ENCODE data around the gene TVP23C. TPM values are rescaled to one million over a fixed set of nuclear protein-coding genes. Genes with fewer than 3 reads are reported as not detected.

Gene TVP23C
- polyA plus RNA-seq, 1 experiment: 21.1 TPM

DNA sequence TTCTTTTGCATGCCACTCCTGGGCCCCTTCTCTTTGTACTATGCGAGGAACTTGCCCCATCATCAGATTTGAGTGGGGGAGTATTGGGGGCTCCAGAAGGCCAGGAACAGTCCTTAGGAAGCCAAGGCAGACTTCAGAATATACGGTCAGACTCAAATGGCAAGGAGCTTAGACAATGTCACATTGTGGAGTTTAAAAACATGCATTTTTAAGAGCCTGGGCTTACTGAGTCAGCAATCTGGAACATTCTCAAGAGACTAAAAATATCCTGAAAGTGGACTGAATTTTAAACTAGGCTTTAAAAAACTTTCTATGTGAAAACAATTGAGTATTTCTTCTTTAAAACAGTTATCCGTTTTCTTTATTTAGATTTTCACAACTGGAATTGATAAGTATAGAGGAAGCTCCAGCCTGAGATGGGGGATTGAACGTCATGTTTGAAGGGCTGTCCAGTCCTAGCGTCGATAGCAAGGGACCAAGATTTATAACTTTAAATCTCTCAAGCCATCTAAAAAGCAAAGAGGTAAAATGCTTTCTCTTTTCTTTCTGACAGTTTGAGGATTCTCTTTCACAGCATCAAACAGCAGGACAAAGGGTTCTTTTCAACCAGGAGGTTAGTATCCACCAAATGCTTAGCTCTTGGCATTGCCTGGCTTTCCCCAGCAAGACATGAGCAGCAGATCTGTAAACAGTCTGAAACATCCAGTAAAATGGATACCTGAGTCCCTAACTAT is 50.1 kb downstream of the TVP23C start:
- H3K4me3 ChIP-seq (ENCODE audit: low read depth, low read length): no peak overlapping the region
- CTCF ChIA-PET: interaction anchor here (0.7 to 2.7 kb wide), 3 partner anchors 10 to 256 kb away, joined by 3 to 33 read pairs (median 7); no protein-coding TSS in a partner anchor
- TF ChIP-seq, protein P1, sequence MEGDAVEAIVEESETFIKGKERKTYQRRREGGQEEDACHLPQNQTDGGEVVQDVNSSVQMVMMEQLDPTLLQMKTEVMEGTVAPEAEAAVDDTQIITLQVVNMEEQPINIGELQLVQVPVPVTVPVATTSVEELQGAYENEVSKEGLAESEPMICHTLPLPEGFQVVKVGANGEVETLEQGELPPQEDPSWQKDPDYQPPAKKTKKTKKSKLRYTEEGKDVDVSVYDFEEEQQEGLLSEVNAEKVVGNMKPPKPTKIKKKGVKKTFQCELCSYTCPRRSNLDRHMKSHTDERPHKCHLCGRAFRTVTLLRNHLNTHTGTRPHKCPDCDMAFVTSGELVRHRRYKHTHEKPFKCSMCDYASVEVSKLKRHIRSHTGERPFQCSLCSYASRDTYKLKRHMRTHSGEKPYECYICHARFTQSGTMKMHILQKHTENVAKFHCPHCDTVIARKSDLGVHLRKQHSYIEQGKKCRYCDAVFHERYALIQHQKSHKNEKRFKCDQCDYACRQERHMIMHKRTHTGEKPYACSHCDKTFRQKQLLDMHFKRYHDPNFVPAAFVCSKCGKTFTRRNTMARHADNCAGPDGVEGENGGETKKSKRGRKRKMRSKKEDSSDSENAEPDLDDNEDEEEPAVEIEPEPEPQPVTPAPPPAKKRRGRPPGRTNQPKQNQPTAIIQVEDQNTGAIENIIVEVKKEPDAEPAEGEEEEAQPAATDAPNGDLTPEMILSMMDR (IDR thresholded peaks at IDR 0.05; ENCODE audit: low read depth, low read length): no peak
- H3K27ac ChIP-seq (ENCODE audit: low read depth, low read length): no peak overlapping the region
- no peak for DNase-seq (ENCODE audit: low read depth, low spot score)
- H3K27me3 ChIP-seq (ENCODE audit: control insufficient read depth, insufficient read depth, low read length): no peaks in the 10 kb centered on the region
- POLR2A ChIA-PET: no interaction called here
- peaks cover 19% of the 10 kb centered on the region for H3K9me3 ChIP-seq (ENCODE audit: control insufficient read depth, insufficient read depth, low read length)

DNA sequence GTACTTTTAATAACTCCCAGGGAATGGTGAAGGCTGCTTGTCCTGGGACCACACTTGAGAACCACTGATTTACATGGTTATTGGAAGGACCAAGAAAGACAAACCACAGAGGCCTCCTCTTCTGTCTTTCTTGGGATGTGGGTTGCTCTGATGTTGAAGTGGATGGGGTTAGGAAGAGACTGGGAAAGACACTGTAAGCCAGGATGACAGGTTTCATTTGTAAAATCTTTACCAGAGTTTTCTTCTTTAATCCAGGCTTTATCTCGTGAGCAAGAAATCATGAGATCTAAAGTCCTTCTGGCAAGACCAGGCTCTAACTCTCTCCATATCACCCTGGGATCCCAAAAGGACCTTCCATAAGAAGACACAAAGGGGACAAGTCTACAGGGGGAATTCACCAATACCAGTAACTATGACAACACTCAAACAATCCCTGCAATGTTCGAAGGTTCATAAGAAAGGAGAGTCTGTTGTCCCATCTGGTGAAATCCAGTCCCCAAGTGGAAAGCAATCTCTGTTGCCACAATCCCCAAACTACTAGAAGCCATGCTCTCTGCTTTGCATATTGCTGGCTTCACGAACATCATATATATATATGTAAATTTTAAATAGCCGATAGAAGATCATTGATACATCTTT is 51.1 kb downstream of the TVP23C start:
- H3K27ac ChIP-seq (ENCODE audit: low read depth, low read length): no peak overlapping the region
- no peak for DNase-seq (ENCODE audit: low read depth, low spot score)
- H3K4me3 ChIP-seq (ENCODE audit: low read depth, low read length): no peak overlapping the region
- TF ChIP-seq, protein P1 (IDR thresholded peaks at IDR 0.05; ENCODE audit: low read depth, low read length): no peak
- CTCF ChIA-PET: interaction anchor here (0.7 to 2.5 kb wide), 3 partner anchors 9 to 254 kb away, joined by 3 to 10 read pairs (median 7); no protein-coding TSS in a partner anchor
- peaks cover 13% of the 10 kb centered on the region for H3K9me3 ChIP-seq (ENCODE audit: control insufficient read depth, insufficient read depth, low read length)
- POLR2A ChIA-PET: no interaction called here
- no peaks in the 10 kb centered on the region for H3K27me3 ChIP-seq (ENCODE audit: control insufficient read depth, insufficient read depth, low read length)

DNA sequence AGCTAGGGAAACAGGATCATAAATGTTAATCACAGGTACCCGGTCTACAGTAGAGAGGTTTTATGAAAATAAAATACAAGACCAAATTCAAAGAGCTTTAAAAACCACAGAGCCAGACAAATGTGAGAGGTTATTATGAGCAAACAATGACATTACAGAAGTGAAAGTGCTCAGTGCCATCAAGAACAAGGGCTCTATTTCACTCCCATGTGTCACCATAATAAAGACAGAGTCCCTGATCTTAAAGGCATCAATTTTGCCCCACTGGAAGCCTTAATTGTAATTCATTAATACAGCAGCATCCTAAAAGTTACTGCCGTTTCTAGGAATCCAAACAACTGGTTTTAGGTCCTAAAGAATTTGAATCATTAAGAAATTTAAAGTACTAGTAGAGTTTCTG is 52.1 kb downstream of the TVP23C start:
- Histone ChIP-seq H3K27ac (ENCODE audit: low read depth, low read length) (no peak overlapping the region), H3K4me3 (ENCODE audit: low read depth, low read length) (no peak overlapping the region), H3K9me3 (ENCODE audit: control insufficient read depth, insufficient read depth, low read length) (peaks cover 3% of the 10 kb centered on the region), H3K27me3 (ENCODE audit: control insufficient read depth, insufficient read depth, low read length) (no peaks in the 10 kb centered on the region)
- ChIA-PET CTCF (interaction anchor here (1.3 to 2.5 kb wide), 2 partner anchors 8 to 253 kb away, joined by 7 to 10 read pairs; no protein-coding TSS in a partner anchor), POLR2A (no interaction called here)
- TF ChIP-seq, protein P1 (IDR thresholded peaks at IDR 0.05; ENCODE audit: low read depth, low read length): no peak
- DNase-seq (ENCODE audit: low read depth, low spot score): no peak

DNA sequence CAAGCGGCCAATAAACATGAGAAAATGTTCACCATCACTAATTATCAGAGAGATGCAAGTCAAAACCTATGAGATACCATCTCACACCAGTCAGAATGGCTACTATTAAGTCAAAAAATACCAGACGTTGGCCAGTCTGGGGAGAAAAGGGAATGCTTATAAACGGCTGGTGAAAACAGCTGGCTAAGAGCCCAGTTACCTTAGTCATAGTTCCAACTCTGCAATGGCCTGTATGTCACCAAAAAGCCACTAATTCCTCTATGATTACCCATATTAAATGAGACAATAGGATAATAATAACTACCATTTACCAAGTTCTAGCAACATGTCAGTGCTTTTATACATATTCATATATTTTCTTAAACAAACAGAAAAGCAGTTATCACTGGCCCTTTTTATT is 52.9 kb downstream of the TVP23C start:
- H3K9me3 ChIP-seq (ENCODE audit: control insufficient read depth, insufficient read depth, low read length): no peaks in the 10 kb centered on the region
- no peak for DNase-seq (ENCODE audit: low read depth, low spot score)
- no peaks in the 10 kb centered on the region for H3K27me3 ChIP-seq (ENCODE audit: control insufficient read depth, insufficient read depth, low read length)
- POLR2A ChIA-PET: interaction anchor here (0.6 kb wide), 1 partner anchor 15 kb away, joined by 3 read pairs; no protein-coding TSS in a partner anchor
- CTCF ChIA-PET: interaction anchor here (1.3 to 2.5 kb wide), 2 partner anchors 8 to 253 kb away, joined by 7 to 10 read pairs; no protein-coding TSS in a partner anchor
- TF ChIP-seq, protein P1 (IDR thresholded peaks at IDR 0.05; ENCODE audit: low read depth, low read length): no peak
- H3K4me3 ChIP-seq (ENCODE audit: low read depth, low read length): no peak overlapping the region
- H3K27ac ChIP-seq (ENCODE audit: low read depth, low read length): no peak overlapping the region

DNA sequence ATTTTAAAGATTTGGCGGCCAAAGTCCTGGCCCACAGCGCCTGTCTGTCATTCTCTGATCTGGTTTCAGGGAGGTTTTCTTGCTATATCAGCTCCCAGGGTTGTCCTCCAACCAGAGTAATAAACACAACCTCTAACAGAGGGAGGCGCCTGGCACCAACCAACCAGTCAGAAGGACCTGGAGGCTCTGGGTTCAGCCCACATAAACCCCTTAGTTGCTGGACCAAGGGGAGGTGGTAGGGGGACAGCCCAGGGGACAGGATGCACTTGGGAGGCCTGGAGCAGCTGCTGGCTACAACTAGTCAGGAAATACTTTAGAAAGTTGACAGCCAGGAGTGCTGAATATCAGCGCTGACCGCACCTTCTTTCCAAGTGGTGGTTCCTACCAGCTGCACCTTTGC is 54.2 kb downstream of the TVP23C start:
- Histone ChIP-seq H3K27me3 (ENCODE audit: control insufficient read depth, insufficient read depth, low read length) (no peaks in the 10 kb centered on the region), H3K27ac (ENCODE audit: low read depth, low read length) (no peak overlapping the region), H3K4me3 (ENCODE audit: low read depth, low read length) (no peak overlapping the region), H3K9me3 (ENCODE audit: control insufficient read depth, insufficient read depth, low read length) (no peaks in the 10 kb centered on the region)
- TF ChIP-seq, protein P1 (IDR thresholded peaks at IDR 0.05; ENCODE audit: low read depth, low read length): no peak
- POLR2A ChIA-PET: interaction anchor here (0.6 to 0.7 kb wide), 2 partner anchors 11 to 117 kb away, joined by 3 read pairs; no protein-coding TSS in a partner anchor
- CTCF ChIA-PET: interaction anchor here (1.1 to 1.7 kb wide), 2 partner anchors 248 to 252 kb away, joined by 4 to 5 read pairs; no protein-coding TSS in a partner anchor
- DNase-seq (ENCODE audit: low read depth, low spot score): no peak

All from AG04450 (cell line).